ENCODE data around the gene ICA1. TPM values are rescaled to one million over a fixed set of nuclear protein-coding genes. Genes with fewer than 3 reads are reported as not detected.

ICA1 gene
- total RNA-seq, 5 donors from 2014 or later (not counting 1 experiment from before 2014, with no cell fraction given), result 0.82 to 2.4 (median 1.1) TPM

DNA sequence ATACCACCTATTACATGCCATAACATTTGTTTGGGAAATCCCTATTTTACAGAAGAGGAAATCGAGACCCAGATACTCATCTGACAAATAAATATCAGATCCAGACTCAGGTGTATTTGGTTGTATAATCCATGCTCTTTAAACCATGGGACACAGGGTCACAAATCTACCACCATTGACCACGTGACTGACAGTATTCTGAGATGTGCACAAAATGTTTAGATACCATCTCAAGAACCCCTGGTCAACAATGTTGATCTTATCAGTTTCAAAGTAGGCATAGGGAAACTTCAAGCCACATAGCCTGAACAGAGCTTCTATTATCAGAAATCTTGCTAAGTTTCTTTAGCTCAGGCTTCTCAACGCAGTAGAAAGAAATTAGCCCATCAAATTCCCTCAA lies 93.6 kb downstream of the ICA1 start:
- no peak overlapping the region for H3K27ac ChIP-seq (ENCODE audit: low read length)
- POLR2A ChIA-PET, result no interaction called here
- no peak overlapping the region for H3K27ac Mint-ChIP-seq

DNA sequence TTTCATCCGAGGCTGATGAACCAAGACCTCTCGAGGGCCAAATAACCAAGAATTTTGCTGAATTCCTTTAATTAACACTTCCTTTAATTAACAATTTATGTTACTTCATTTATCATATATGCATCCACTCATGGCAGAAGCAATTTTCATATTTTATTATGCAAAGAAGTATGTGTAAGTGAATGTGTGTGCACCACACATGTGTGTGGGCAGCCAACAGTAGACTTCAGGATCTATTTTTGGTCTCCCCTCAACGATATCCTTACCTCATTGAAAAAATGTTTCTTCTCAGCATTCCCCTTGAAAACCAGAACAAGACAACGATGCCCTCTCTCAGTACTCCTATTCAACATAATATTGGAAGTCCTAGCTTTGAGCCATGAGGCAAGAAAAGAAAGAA lies 96.8 kb downstream of the ICA1 start:
- Mint-ChIP-seq H3K36me3 (no peaks in the 10 kb centered on the region), H3K27ac (no peak overlapping the region), H3K4me1 (peaks cover 0 to 2% (median 0%) of the 10 kb centered on the region in 3 donors), H3K27me3 (no peaks in the 10 kb centered on the region), H3K9me3 (no peaks in the 10 kb centered on the region), H3K4me3 (no peak overlapping the region)
- ATAC-seq (replicated peaks in 1 of 4), result no peak
- DNase-seq, result no peak
- Histone ChIP-seq H3K36me3 (ENCODE audit: control insufficient read depth in 2 of 2, extremely low read depth in 1 of 2, insufficient read depth in 1 of 2, low read length in 1 of 2) (no peaks in the 10 kb centered on the region), H3K4me1 (ENCODE audit: control insufficient read depth in 1 of 2, extremely low read depth in 1 of 2, insufficient read depth in 2 of 2, low read length in 2 of 2) (no peaks in the 10 kb centered on the region), H3K4me3 (ENCODE audit: control insufficient read depth in 1 of 2, extremely low read depth in 1 of 2, low read length in 1 of 2) (no peak overlapping the region), H3K27ac (ENCODE audit: low read length) (no peak overlapping the region), H3K27me3 (replicated peaks in 1 of 2; ENCODE audit: control insufficient read depth in 2 of 2, extremely low read depth in 1 of 2, insufficient read depth in 2 of 2, low read length in 1 of 2) (no peaks in the 10 kb centered on the region), H3K9me3 (no peaks in the 10 kb centered on the region)
- POLR2A ChIA-PET, result interaction anchor here in 1 of 2 donors (0.7 kb wide), 1 partner anchor 33 kb away, joined by 4 read pairs; no protein-coding TSS in a partner anchor
- CTCF ChIA-PET, result no interaction called here
- 0% methylated on average over 1 of the region's 4 CpGs for WGBS (ENCODE audit: insufficient coverage)

More for the DNA sequence above, 93.6 kb downstream of the ICA1 start:
- DNase-seq, result no peak
- Mint-ChIP-seq H3K4me3 (no peak overlapping the region), H3K4me1 (peaks cover 0 to 4% (median 0%) of the 10 kb centered on the region in 3 donors), H3K9me3 (no peaks in the 10 kb centered on the region), H3K27me3 (no peaks in the 10 kb centered on the region), H3K36me3 (no peaks in the 10 kb centered on the region)
- Histone ChIP-seq H3K36me3 (ENCODE audit: control insufficient read depth in 2 of 2, extremely low read depth in 1 of 2, insufficient read depth in 1 of 2, low read length in 1 of 2) (no peaks in the 10 kb centered on the region), H3K4me1 (ENCODE audit: control insufficient read depth in 1 of 2, extremely low read depth in 1 of 2, insufficient read depth in 2 of 2, low read length in 2 of 2) (no peaks in the 10 kb centered on the region), H3K9me3 (no peaks in the 10 kb centered on the region), H3K4me3 (ENCODE audit: control insufficient read depth in 1 of 2, extremely low read depth in 1 of 2, low read length in 1 of 2) (no peak overlapping the region), H3K27me3 (replicated peaks in 1 of 2; ENCODE audit: control insufficient read depth in 2 of 2, extremely low read depth in 1 of 2, insufficient read depth in 2 of 2, low read length in 1 of 2) (no peaks in the 10 kb centered on the region)
- WGBS (ENCODE audit: insufficient coverage), result no CpG with 5 or more reads among the region's 3 CpGs
- CTCF ChIA-PET, result interaction anchor here in 1 of 2 donors (0.6 kb wide), 1 partner anchor 69 kb away, joined by 3 read pairs; no protein-coding TSS in a partner anchor
- ATAC-seq (replicated peaks in 1 of 4), result no peak

DNA sequence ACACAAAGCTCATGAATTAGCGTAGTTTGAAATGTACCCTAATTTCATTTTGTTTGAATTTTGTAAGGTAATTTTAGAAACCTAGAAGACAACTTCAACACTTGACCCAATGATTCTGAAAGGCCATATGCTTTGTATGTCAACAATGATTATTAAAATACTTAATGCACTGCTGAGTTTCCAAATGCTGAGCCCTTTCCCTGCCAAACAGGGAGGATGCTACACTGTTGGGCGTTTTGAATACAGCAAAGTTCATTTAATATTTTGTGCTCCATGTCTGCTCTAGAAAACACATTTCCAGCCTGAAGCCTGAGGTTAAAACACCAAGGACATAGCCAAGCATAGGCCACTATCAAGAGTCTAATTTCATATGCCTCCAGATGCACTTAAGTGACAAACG lies 99.8 kb downstream of the ICA1 start:
- no peaks in the 10 kb centered on the region for H3K9me3 ChIP-seq
- WGBS (ENCODE audit: insufficient coverage), result 67% methylated on average over 1 of the region's 3 CpGs
- H3K27me3 Mint-ChIP-seq, result no peaks in the 10 kb centered on the region
- H3K4me1 Mint-ChIP-seq, result no peaks in the 10 kb centered on the region
- H3K27ac ChIP-seq (ENCODE audit: low read length), result no peak overlapping the region
- no peaks in the 10 kb centered on the region for H3K9me3 Mint-ChIP-seq
- no peak overlapping the region for H3K27ac Mint-ChIP-seq
- CTCF ChIA-PET, result no interaction called here
- H3K27me3 ChIP-seq (replicated peaks in 1 of 2; ENCODE audit: control insufficient read depth in 2 of 2, extremely low read depth in 1 of 2, insufficient read depth in 2 of 2, low read length in 1 of 2), result no peaks in the 10 kb centered on the region
- POLR2A ChIA-PET, result interaction anchor here in 1 of 2 donors (0.6 kb wide), 1 partner anchor 114 kb away, joined by 3 read pairs; no protein-coding TSS in a partner anchor
- H3K36me3 ChIP-seq (ENCODE audit: control insufficient read depth in 2 of 2, extremely low read depth in 1 of 2, insufficient read depth in 1 of 2, low read length in 1 of 2), result no peaks in the 10 kb centered on the region
- no peak overlapping the region for H3K4me3 Mint-ChIP-seq
- no peaks in the 10 kb centered on the region for H3K4me1 ChIP-seq (ENCODE audit: control insufficient read depth in 1 of 2, extremely low read depth in 1 of 2, insufficient read depth in 2 of 2, low read length in 2 of 2)
- DNase-seq (no peak), ATAC-seq (replicated peaks in 1 of 4) (no peak)
- no peak overlapping the region for H3K4me3 ChIP-seq (ENCODE audit: control insufficient read depth in 1 of 2, extremely low read depth in 1 of 2, low read length in 1 of 2)
- peaks cover 3% of the 10 kb centered on the region for H3K36me3 Mint-ChIP-seq

DNA sequence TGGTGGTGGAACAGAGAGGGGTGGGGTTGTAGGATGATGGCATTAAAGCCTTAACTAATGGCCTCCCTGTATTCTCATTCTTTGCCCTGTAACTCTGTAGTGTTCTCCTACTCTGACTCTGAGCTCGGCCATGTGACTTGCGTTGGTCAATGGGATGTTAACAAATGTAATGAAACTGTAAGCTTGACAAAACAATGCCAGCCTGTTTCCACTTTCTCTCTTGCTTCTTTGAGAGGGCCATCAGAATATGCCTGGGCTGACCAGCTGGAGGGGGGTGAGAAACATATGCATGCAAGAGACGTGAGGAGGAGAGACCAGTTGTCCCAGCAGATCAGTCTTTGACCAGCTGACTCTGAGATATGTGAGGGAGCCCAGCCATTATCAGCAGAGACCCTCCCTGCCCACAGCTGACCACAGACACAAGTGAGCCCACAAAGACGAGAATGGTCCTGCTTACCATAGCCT lies 100.6 kb downstream of the ICA1 start:
- ATAC-seq (replicated peaks in 1 of 4) (no peak), DNase-seq (no peak)
- Mint-ChIP-seq H3K4me3 (no peak overlapping the region), H3K9me3 (no peaks in the 10 kb centered on the region), H3K36me3 (peaks cover 4% of the 10 kb centered on the region), H3K27me3 (no peaks in the 10 kb centered on the region), H3K27ac (no peak overlapping the region), H3K4me1 (no peaks in the 10 kb centered on the region)
- no peaks in the 10 kb centered on the region for H3K27me3 ChIP-seq (replicated peaks in 1 of 2; ENCODE audit: control insufficient read depth in 2 of 2, extremely low read depth in 1 of 2, insufficient read depth in 2 of 2, low read length in 1 of 2)
- no peak overlapping the region for H3K27ac ChIP-seq (ENCODE audit: low read length)
- H3K4me1 ChIP-seq (ENCODE audit: control insufficient read depth in 1 of 2, extremely low read depth in 1 of 2, insufficient read depth in 2 of 2, low read length in 2 of 2), result no peaks in the 10 kb centered on the region
- 100% methylated on average over 1 of the region's 4 CpGs for WGBS (ENCODE audit: insufficient coverage)
- H3K4me3 ChIP-seq (ENCODE audit: control insufficient read depth in 1 of 2, extremely low read depth in 1 of 2, low read length in 1 of 2), result no peak overlapping the region
- no peaks in the 10 kb centered on the region for H3K9me3 ChIP-seq
- ChIA-PET CTCF (no interaction called here), POLR2A (no interaction called here)
- H3K36me3 ChIP-seq (ENCODE audit: control insufficient read depth in 2 of 2, extremely low read depth in 1 of 2, insufficient read depth in 1 of 2, low read length in 1 of 2), result no peaks in the 10 kb centered on the region

DNA sequence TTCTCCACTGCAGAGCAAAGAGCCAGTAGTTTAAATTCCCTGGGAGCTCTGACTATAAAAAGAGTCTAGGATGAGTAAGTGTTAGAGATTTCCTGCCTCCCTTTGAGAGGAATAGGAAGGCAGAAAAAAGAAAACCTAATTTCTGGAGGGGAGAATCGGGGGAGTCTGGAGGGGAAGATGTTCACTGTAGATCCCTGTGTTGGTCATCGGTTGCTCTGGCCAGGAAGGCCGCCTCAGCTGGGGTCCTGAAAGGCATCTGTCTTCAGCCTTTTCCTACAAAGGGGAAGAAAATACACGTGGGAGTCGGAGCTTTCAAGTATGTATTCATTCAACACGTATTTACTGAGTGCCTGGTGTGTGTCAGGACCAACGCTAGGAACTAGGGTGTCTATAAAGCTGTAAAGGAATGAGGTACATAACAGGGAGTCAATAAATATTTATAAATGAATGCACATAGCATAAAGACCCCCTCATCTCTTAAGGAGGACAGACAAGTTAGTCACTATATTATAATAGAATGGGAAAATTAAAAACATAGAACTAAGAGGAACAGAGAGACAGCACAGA lies 101.1 kb downstream of the ICA1 start:
- ChIA-PET POLR2A (no interaction called here), CTCF (no interaction called here)
- Mint-ChIP-seq H3K27me3 (no peaks in the 10 kb centered on the region), H3K9me3 (no peaks in the 10 kb centered on the region), H3K27ac (no peak overlapping the region), H3K4me1 (no peaks in the 10 kb centered on the region), H3K36me3 (peaks cover 4% of the 10 kb centered on the region), H3K4me3 (no peak overlapping the region)
- no peak for ATAC-seq (replicated peaks in 1 of 4)
- no peaks in the 10 kb centered on the region for H3K9me3 ChIP-seq
- H3K4me3 ChIP-seq (ENCODE audit: control insufficient read depth in 1 of 2, extremely low read depth in 1 of 2, low read length in 1 of 2), result no peak overlapping the region
- H3K27me3 ChIP-seq (replicated peaks in 1 of 2; ENCODE audit: control insufficient read depth in 2 of 2, extremely low read depth in 1 of 2, insufficient read depth in 2 of 2, low read length in 1 of 2), result no peaks in the 10 kb centered on the region
- no peak for DNase-seq
- no peak overlapping the region for H3K27ac ChIP-seq (ENCODE audit: low read length)
- H3K4me1 ChIP-seq (ENCODE audit: control insufficient read depth in 1 of 2, extremely low read depth in 1 of 2, insufficient read depth in 2 of 2, low read length in 2 of 2), result no peaks in the 10 kb centered on the region
- WGBS (ENCODE audit: insufficient coverage), result 89% methylated on average over 4 of the region's 7 CpGs
- no peaks in the 10 kb centered on the region for H3K36me3 ChIP-seq (ENCODE audit: control insufficient read depth in 2 of 2, extremely low read depth in 1 of 2, insufficient read depth in 1 of 2, low read length in 1 of 2)

DNA sequence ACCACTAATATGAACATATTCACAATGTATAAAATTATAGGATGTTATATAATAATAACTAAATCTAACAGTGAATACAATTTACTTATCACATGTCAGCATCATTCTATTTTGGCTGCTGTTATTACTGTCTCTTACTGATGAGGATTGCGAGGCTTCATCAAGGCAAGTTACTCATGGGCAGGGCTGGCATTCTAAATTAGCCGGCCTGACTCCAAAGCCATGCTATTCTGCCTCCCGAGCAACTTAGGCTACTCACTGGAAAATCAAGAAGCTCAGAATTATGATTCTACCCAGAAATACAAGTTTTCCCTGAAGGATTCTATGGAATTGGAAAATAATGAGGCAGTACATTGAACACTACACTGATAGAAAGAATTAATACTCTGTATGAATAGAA lies 101.7 kb downstream of the ICA1 start:
- ATAC-seq (replicated peaks in 1 of 4), result no peak
- H3K27me3 Mint-ChIP-seq, result no peaks in the 10 kb centered on the region
- no peaks in the 10 kb centered on the region for H3K4me1 Mint-ChIP-seq
- H3K27me3 ChIP-seq (replicated peaks in 1 of 2; ENCODE audit: control insufficient read depth in 2 of 2, extremely low read depth in 1 of 2, insufficient read depth in 2 of 2, low read length in 1 of 2), result no peaks in the 10 kb centered on the region
- H3K36me3 ChIP-seq (ENCODE audit: control insufficient read depth in 2 of 2, extremely low read depth in 1 of 2, insufficient read depth in 1 of 2, low read length in 1 of 2), result no peaks in the 10 kb centered on the region
- no peak overlapping the region for H3K4me3 ChIP-seq (ENCODE audit: control insufficient read depth in 1 of 2, extremely low read depth in 1 of 2, low read length in 1 of 2)
- H3K4me1 ChIP-seq (ENCODE audit: control insufficient read depth in 1 of 2, extremely low read depth in 1 of 2, insufficient read depth in 2 of 2, low read length in 2 of 2), result no peaks in the 10 kb centered on the region
- H3K27ac Mint-ChIP-seq, result no peak overlapping the region
- no peak overlapping the region for H3K4me3 Mint-ChIP-seq
- CTCF ChIA-PET, result no interaction called here
- no peaks in the 10 kb centered on the region for H3K9me3 ChIP-seq
- WGBS (ENCODE audit: insufficient coverage), result no CpG with 5 or more reads among the region's 3 CpGs
- POLR2A ChIA-PET, result no interaction called here
- DNase-seq, result no peak
- peaks cover 4% of the 10 kb centered on the region for H3K36me3 Mint-ChIP-seq
- H3K27ac ChIP-seq (ENCODE audit: low read length), result no peak overlapping the region
- no peaks in the 10 kb centered on the region for H3K9me3 Mint-ChIP-seq

DNA sequence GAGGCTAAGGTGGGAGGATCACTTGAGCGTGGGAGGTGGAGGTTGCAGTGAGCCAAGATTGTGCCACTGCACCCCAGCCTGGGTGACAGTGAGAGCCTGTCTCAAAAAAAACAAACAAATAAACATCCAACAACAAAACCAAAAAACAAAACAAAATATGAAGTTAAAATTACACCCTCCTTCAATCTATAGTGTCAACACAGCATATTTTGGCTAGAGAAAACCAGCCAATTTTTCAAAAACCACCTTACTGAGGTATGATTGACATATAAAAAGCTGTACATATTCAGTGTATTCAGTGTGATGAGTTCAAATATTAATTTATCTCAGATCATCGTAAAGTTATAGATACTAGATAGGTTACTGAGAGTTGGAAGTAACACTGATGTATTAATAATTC lies 102.4 kb downstream of the ICA1 start:
- ATAC-seq (replicated peaks in 1 of 4) (no peak), DNase-seq (no peak)
- Histone ChIP-seq H3K9me3 (no peaks in the 10 kb centered on the region), H3K4me1 (ENCODE audit: control insufficient read depth in 1 of 2, extremely low read depth in 1 of 2, insufficient read depth in 2 of 2, low read length in 2 of 2) (no peaks in the 10 kb centered on the region), H3K4me3 (ENCODE audit: control insufficient read depth in 1 of 2, extremely low read depth in 1 of 2, low read length in 1 of 2) (no peak overlapping the region), H3K36me3 (ENCODE audit: control insufficient read depth in 2 of 2, extremely low read depth in 1 of 2, insufficient read depth in 1 of 2, low read length in 1 of 2) (no peaks in the 10 kb centered on the region), H3K27ac (ENCODE audit: low read length) (no peak overlapping the region), H3K27me3 (replicated peaks in 1 of 2; ENCODE audit: control insufficient read depth in 2 of 2, extremely low read depth in 1 of 2, insufficient read depth in 2 of 2, low read length in 1 of 2) (no peaks in the 10 kb centered on the region)
- CTCF ChIA-PET, result no interaction called here
- peaks cover 4% of the 10 kb centered on the region for H3K36me3 Mint-ChIP-seq
- no peaks in the 10 kb centered on the region for H3K27me3 Mint-ChIP-seq
- H3K4me1 Mint-ChIP-seq, result no peaks in the 10 kb centered on the region
- POLR2A ChIA-PET, result interaction anchor here in 1 of 2 donors (0.5 kb wide), 1 partner anchor 19 kb away, joined by 7 read pairs; no protein-coding TSS in a partner anchor
- H3K4me3 Mint-ChIP-seq, result no peak overlapping the region
- no peak overlapping the region for H3K27ac Mint-ChIP-seq
- no peaks in the 10 kb centered on the region for H3K9me3 Mint-ChIP-seq
- no CpG with 5 or more reads among the region's 2 CpGs for WGBS (ENCODE audit: insufficient coverage)
